D721Med (cell line): Measurements from ENCODE around the gene CHRDL1.

ENCODE experiments used
- DNase-seq: peaks from one replicate; pipeline ENCODE4 v3.0.0; 2011; ENCODE audit warnings: low spot score; ENCODE audit not compliant: insufficient read length
- FAIRE-seq: peaks from 2 replicates; lab custom pipeline; 2011; peaks lifted over from hg19 to GRCh38; lab: Jason Lieb, UNC
- CTCF ChIP-seq: IDR thresholded peaks from 2 replicates; pipeline ENCODE4 v1.5.1; 2012; ENCODE audit warnings: mild to moderate bottlenecking, control low read depth; ENCODE audit not compliant: insufficient read depth; ENCODE audit errors: missing control alignments

CHRDL1 gene

GRCh38 chrX:110691446-110691845, 104.2 kb downstream of the CHRDL1 start:
- DNase-seq = no peak
- no peak for FAIRE-seq
- no peak for TF ChIP-seq CTCF

GRCh38 chrX:110684653-110685052, 111.0 kb downstream of the CHRDL1 start:
- FAIRE-seq (no peak), DNase-seq (no peak)
- no peak for TF ChIP-seq CTCF

- FAIRE-seq = no peak
- TF ChIP-seq CTCF = no peak
- no peak for DNase-seq
Measured at GRCh38 chrX:110683925-110684324, 111.7 kb downstream of the CHRDL1 start.

- no peak for TF ChIP-seq CTCF
- FAIRE-seq (no peak), DNase-seq (no peak)
Measured at GRCh38 chrX:110678591-110678990, 117.0 kb downstream of the CHRDL1 start.

- FAIRE-seq = no peak
- no peak for DNase-seq
- TF ChIP-seq CTCF = no peak
Measured at GRCh38 chrX:110675886-110676285, 119.7 kb downstream of the CHRDL1 start.

- FAIRE-seq = no peak
- no peak for TF ChIP-seq CTCF
Measured at GRCh38 chrX:110671068-110671803, 124.4 kb downstream of the CHRDL1 start.

GRCh38 chrX:110669572-110669971, 126.0 kb downstream of the CHRDL1 start:
- no peak for TF ChIP-seq CTCF
- DNase-seq (no peak), FAIRE-seq (no peak)

More at GRCh38 chrX:110671068-110671803, 124.4 kb downstream of the CHRDL1 start:
- no peak for DNase-seq
